ENCODE data around the gene CLEC18A.

DNA sequence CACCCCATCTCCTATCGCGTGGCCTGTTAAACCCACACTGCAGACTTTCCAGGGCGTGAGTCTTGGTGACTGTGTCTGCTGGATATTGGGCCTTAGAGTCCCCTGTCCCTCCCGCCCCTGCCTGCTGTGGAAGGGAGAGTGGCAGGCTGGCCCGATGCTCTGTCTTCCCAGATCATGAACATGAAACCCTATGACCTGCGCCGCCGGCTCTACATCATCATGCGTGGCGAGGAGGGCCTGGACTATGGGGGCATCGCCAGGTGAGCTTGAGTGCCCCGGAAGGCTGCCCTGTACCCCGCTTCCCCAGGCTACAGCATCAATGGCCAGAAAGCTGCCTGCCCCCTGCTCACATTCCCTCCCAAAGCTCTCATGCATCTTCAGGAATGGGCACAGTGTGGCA lies 19.5 kb upstream of the CLEC18A start:
- TF ChIP-seq EZH2phosphoT487 (IDR thresholded peaks at IDR 0.05; ENCODE audit: unreplicated experiment) (no peak), CTCF (conservative IDR thresholded peaks at IDR 0.05; ENCODE audit: low read depth in 2 of 2) (no peak)
